GM18519 (cell line): ENCODE measurements around the gene NIN.

Source experiments
- ATAC-seq: cut with Tn5 transposase; IDR thresholded peaks from one replicate; pipeline ENCODE4 v1.9.1; 2021; ENCODE audit warnings: mild to moderate bottlenecking, moderate library complexity; ENCODE audit not compliant: unreplicated experiment, low FRiP score

The NIN gene

DNA sequence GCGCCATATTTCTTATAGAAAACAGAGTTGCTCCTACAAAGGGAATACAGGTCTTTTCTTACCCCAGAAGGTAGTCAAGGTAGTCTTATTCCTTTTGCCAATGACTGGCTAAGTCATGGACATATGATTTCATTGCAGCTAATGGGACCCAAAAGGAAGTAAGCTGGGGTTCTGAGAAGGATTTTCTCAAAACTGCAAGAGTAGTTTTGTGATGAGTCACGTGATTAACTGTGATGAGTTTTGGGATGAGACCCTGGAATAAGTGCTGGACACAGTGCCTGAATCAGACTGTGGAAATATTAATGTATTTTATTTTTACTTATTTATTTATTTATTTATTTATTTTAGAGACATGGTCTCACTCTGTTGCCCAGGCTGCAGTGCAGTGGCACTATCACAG, 13.4 kb upstream of the NIN start:
- no peak for ATAC-seq

DNA sequence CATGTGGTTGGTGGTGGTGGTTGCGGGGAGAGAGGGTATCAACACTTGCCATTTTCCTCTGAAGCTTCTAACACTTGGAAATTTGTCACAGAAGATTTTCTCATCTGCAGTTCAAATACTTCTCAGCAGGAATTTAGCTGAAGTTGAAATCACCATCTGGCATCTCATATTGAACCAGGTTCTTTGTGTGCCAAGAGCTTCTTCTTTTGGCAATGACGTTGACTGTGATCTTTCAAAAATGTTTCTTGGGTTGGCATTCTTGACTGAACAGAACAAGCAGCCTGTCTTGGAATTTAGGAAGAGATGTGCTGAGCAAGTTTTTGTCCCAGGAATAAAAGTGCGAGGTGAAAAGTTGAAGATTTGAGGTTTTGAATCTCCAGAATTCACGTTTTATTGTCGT, 8.7 kb upstream of the NIN start:
- ATAC-seq: no peak

DNA sequence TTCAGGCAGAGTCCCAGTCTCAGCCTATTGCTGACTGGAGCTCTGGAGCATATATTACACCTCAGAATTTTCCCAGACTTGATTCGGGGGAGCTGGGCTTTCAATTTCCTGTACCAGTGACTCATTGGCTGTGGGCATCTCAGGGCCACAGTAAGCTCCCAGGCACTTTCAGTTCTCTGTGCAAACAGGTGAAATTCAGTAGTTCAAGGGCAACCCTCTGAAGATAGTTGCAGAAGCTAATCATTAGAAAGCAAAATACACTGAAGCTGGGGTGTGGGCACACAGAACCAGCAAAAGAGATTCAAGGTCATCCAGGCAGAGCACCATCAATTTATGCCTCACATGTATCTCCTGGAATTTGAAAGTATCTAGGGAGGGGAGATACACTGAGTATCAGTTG, 8.1 kb upstream of the NIN start:
- ATAC-seq: no peak

DNA sequence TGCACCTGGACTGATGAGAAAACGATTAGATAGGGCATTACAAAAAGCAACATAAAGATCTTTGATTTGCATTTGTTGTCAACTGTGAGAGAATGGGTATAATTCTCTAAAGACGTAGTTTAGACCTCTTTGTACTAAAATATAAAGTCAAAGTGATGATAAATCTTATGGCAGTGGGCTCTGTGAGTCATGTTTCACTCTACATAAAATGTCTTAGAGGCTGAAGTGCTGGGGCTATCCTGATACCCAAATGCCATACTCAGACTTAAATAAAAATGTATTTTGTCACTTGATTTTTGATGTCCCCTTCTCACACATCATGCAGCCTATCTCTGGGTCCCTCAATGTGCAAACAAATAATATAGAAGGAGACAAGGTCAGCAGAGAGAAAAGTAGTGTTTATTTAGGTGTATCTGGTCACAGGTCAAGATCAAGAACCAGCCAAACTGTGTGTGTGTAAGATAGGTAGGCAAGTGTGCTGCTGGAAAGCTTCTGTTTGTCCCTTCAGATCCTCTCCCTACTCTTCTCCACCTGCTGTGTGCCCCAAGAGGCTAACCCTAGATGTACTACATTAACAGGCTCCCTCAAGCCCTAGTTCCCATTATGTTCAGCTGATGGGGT, 7.0 kb upstream of the NIN start:
- ATAC-seq: no peak

- no peak for ATAC-seq
These were observed 6.3 kb upstream of the NIN start for GRCh38 chr14:50837271-50837670.

DNA sequence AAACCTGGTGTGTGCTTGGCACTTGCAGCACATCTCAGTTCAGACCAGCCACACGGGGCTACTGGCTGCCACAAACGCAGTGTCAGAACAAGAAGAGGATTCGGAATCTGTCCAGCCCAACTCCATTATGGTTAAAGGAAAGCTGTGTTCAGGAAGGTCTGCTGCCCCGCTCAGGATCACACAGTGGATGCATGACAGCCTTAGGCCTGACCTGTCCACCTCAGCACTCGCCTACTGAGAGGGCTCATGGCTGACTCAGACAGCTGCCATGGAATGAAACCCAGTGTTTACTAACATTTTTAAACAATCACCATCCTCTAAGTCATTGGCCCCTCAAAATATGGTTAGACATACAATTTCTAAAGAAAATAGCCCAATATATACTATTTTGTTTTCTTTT, 5.6 kb upstream of the NIN start:
- no peak for ATAC-seq

DNA sequence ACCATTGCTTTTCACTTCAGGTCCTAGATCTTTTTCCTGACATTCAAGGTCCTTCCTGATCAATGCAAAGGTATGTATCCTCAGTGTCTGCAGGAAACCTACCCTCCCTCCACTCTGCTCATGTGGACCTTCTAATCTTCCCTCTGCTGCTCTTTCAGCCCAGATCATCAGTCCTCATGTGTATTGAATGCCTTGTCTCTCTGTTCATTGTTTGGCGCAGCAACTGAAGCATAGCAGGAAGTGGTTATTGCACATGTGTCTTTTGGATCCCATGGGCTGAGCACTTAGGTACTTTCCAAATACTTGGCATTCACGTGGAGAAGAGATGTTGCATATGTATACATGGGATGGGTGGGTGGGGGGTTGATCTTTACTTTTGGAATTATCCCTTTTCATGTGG, 4.3 kb upstream of the NIN start:
- ATAC-seq: no peak

DNA sequence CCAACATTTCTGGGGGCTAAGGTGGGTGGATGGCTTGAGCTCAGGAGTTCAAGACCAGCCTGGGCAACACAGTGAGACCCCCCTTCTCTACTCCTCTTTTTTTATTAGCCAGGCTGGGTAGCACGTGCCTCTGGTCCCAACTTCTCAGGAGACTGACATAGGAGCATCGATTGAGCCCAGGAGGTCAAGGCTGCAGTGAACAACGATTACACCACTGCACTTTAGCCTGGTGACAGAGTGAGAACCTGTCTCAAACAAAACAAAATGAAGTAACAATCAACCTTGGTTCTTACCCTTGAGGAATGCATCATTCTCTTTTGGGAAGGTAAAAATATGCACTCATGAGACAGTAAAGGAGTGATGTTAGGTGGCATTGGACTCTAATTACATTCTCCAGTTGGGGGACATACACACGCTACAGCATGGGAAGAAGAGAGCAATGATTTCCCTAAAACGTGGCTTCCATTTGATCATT, 3.9 kb upstream of the NIN start:
- no peak for ATAC-seq

DNA sequence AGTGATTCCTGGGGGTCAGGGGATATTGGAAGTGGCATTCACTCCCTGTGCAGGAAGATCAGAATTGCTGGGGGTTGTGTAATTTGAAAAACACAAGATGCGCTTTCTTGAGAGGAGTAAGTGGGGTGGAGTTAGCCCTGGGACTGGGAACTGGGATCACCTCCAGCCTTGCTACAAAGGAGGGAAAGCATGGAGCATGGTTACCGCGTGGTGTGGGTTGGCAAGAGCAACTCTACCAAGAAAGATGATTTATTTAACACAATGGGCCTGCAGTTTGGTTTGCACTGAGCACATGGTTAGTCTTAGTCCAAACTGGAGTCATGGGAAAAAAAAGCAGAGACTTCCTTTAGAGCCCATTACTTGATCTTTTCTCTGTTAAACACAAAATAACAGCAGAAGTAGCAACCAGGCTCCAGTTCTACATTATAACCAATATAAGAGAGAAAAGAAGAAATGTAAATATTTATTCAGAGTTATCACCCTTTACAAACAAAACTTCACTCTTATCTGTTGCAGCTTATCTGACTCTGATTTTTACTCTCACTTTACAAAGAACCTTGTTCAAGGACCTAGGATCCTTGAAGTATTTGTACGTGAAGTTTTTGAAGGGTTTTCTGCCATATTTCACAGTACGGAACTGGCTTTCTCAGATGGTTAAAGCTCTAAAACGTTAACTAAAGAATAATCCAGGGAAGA, 2.1 kb upstream of the NIN start:
- no peak for ATAC-seq

- no peak for ATAC-seq
These were observed 785 bp upstream of the NIN start for GRCh38 chr14:50831726-50832168.

- peak; percentile 16 for ATAC-seq
These were observed 674 bp downstream of the NIN start for GRCh38 chr14:50830044-50830931.

DNA sequence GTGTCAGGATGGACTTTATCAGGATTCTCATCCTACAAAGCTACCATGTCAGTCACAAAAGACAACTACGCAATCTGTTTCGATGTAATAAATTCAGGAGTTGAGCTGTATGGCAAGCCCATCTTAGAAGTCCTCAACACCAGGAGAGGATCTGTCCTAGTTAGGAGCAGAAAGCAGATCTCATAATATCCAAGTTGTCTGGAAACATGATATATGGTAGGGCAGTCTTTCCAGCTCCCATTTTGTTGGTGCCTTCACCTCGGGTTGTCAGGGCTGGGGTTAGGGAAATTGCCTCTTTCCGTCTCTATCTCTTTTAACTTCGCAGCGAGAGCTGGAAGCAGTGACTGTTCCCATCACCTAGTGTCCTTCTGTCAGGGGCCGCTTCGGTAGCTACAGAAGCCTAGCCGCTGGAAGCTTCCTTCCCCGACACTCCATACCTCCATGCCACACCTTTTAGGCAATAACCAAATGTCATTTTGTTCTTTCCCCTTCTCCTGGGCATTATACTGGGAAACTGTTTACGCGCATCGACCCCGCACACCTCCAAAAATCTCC, 1.4 kb downstream of the NIN start:
- no peak for ATAC-seq

DNA sequence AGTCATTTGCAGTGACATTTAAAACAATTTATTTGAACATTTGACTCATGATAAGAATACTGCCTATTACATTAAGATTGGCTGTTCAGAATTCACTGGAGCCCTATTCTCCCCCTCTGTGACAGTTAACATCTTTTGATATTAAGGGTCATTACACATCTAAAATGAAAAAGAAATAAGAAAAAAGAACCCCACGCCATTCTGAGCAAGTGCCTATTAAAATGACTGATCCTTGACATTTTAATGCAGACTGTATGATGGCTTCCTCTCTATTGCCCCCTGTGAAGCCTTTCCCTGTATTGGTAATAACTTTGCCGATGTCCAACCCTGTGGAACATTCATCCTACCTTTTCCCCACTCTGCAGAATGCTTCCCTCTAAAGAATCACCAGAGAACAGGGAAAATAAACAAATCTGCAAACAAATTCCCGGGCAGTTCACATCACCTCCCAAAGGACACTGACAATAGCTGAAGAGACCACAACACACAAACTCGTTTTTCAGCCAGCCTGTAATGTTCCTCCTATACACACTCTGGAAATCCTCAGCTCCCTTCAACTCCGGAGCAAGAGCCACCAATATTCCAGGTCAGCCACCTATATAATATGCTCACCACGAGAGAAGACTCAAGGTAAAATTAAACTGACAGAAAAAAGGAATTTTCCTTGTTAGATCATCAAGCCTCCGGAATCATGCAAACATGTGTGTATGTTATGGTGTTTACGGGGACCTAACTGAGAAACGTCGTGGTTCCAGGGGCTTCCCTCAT, 2.1 kb downstream of the NIN start:
- ATAC-seq: no peak

DNA sequence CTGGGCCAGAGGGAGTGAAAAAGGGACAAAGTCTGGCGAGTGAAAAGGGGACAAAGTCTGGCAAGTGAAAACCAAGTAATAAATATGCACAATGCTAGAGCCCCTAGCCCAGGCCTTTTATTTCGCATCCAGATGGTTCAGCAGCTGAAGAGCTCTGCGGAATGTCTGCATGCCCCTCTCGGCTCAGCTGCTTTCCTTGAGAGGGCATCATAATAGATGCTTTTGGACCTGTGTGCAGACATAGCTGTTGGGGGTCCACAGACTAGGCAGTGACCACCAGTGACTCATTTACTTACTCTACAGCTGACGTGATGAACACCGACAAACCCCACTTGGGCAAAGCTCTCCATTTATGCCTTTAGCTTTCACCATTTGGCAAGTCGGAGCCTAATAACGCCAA, 4.3 kb downstream of the NIN start:
- ATAC-seq: no peak

DNA sequence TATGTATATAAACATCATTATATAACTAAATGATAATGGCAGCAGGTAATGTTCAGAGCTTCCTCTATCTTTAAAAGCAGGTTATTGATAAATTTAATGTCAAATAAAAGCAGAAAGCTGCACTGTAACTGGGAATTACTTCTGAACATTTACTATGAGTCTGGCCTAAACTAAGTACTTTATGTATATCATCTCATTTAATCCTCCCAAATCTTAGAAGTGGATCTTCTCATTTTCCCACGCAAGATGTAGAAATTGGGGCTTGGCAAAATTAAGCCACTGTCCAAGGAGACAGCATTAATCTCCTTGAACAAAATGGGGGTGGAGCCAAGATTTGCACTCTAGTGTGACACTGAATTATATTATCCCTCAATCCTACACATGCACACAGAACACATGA, 5.7 kb downstream of the NIN start:
- ATAC-seq: no peak

GRCh38 chr14:50823762-50824636, 7.0 kb downstream of the NIN start:
- ATAC-seq: peak; percentile 43

DNA sequence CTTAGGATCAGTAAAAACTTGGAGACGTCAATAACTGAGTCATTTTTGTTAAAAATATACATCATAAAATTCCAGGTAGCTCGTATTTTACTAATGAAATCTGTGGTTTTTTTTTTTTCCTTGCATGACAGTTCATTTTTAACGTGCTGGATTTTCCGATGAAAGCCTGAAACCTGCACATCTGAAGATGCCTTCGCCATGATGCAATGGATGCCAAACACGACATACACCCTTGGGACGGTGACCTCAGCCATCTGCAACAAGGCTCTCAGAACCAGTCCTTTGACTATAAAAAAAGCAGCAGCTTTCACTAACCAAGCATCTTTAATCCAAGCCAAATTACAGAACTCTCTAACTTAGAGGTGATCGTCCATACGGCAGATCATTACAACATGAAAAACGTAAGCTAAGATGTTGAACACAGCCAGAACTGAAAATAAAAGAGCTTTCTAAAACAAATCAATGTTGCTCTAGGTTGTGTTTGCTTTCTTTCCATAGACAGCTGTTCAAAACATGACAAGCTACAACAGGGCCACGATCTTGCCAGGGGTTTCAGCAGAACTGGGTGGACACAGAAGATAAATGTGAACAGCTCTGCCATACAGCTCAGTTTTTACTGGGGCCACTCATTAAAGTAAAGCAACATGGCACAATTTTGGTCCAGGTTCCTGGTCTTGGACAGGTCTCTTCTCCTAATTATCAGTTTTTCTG, 7.8 kb downstream of the NIN start:
- peak; percentile 5 for ATAC-seq

- no peak for ATAC-seq
These were observed 8.4 kb downstream of the NIN start for GRCh38 chr14:50822501-50823042.
